HCT116 (cell line): ENCODE measurements around the gene RTL1.

ENCODE experiments used
- EZH2 ChIP-seq: fragments of 200-600 bp; sonication (generic); IDR thresholded peaks from 2 replicates; pipeline ENCODE4 v1.6.1; 2017; ENCODE audit warnings: antibody characterized with exemption, mixed run types
- TF ChIP-seq, protein P1 (sequence below), 3 experiments: fragments of 200-600 bp in 1 of 3; sonication (generic) in 1 of 3; IDR thresholded peaks in 2 of 3; conservative IDR thresholded peaks in 1 of 3; 2 replicates each; pipeline ENCODE4 v1.5.1; 2012 to 2017; ENCODE audit warnings: low read depth in 2 of 3, low read length in 2 of 3, antibody characterized with exemption in 1 of 3, borderline replicate concordance in 1 of 3, control low read depth in 1 of 3, mild to moderate bottlenecking in 1 of 3, mixed read lengths in 1 of 3, mixed run types in 1 of 3, moderate library complexity in 1 of 3; ENCODE audit not compliant: insufficient read depth in 1 of 3

DNA sequence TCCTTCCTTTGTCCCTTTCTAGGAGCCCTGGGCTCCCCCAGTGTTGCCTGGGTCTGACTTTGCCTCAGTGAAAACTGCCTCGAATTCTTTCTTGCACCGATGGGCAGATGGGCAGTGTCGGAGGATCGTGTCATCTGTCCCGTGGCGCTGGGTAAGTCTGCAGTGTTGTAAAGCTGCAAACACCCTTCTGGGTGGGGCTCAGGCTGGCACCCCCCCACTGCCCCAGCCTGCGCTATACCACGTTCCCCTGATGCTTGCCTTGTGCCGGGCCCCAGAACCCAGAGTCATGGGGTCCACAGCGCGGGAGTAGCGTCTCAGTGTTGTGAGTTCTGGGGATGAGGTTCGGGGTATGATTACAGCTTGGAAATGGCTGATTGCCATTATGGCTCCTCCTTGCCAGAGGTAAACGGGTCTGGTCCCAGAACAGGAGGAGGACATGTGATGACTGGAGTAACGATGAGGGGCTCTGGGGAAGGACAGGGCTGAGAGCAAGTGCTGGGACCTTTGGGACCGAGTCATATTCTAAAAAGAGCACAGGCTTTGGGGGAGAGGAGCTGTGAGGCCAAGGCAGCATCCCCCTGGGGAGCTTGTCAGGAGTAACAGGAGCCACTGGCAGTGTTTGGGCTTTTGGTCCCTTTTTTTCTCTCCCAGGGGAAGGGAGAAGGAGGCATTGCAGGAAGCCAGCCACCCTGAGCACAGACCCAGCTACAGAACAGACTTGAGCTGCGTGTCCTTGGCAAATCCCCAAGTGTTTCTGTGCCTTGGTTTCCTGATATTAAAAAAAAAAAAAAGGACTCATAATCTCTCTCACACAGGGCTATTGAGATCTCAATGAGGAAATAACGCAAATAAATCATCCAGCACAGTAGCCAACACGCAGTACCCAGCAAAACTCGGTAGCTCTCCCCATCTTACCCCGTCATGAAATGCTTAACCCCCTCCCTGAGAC lies 4.3 kb downstream of the RTL1 start:
- TF ChIP-seq EZH2, result no peak
- TF ChIP-seq, protein P1, sequence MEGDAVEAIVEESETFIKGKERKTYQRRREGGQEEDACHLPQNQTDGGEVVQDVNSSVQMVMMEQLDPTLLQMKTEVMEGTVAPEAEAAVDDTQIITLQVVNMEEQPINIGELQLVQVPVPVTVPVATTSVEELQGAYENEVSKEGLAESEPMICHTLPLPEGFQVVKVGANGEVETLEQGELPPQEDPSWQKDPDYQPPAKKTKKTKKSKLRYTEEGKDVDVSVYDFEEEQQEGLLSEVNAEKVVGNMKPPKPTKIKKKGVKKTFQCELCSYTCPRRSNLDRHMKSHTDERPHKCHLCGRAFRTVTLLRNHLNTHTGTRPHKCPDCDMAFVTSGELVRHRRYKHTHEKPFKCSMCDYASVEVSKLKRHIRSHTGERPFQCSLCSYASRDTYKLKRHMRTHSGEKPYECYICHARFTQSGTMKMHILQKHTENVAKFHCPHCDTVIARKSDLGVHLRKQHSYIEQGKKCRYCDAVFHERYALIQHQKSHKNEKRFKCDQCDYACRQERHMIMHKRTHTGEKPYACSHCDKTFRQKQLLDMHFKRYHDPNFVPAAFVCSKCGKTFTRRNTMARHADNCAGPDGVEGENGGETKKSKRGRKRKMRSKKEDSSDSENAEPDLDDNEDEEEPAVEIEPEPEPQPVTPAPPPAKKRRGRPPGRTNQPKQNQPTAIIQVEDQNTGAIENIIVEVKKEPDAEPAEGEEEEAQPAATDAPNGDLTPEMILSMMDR (IDR thresholded peaks at IDR 0.05 in 2 of 3, conservative IDR thresholded peaks at IDR 0.05 in 1 of 3; ENCODE audit: borderline replicate concordance in 1 of 3, insufficient read depth in 1 of 3, low read depth in 2 of 3, low read length in 2 of 3), result no peak
